Measurements from ENCODE around the gene ACSL4.
A peak's percentile ranks its signal among the peaks of the same experiment; 100 is the strongest.
"Not testable (repeated sequence)": the region's sequence is repeated elsewhere in the genome, so short reads cannot be mapped to it uniquely, and the experiment has no call there.

ACSL4 gene

DNA sequence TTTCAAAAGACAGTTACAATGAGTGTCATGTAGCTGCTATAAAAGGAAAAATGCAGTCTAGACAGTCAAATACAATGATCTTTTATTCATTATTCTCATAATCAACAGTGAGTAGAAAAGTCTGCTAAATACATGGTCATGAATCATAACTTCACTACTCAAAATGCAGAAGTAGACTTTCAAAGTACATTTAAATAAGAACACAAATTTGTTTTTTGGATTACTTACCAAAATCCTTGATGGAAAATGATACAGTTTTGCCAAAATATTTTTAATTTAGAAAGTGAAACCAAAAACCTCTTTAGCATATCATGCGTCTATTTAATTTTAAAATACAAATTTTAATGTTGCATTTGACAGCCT lies 4.9 kb downstream of the ACSL4 start:
- no peak for DNase-seq

DNA sequence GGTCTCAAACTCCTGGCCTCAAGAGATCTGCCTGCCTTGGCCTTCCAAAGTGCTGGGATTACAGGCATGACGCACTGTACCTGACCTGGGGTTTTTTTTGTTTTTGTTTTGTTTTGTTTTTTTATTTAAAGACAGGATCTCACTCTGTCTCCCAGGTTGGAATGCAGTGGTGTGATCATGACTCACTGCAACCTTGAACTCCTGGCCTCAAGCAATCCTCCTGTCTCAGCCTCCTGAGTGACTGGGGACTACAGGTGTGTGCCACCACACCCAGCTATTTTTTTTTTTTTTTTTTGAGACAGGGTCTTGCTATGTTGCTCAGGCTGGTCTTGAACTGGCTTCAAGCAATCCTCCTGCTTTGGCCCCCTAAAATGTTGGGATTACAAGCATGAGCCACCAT lies 8.1 kb downstream of the ACSL4 start:
- DNase-seq = not testable (repeated sequence)

DNA sequence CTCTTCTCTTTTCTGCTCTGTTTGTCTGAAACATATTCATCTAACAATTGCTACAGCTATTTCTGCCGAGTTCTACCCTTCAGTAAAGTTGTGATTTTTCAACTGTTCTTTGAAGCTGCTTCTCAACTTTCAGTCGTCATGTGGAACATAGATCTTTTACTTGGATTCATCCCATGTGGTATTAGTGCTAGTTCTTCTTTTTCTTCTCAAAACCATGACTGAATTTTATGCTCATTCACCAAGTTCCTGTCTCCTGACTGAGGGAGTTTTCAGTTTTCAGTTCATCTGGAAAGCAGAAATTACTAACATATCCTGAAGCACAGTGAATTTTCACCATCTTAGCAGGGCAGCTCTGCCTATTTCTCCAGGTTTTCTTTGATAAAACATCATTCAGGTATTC lies 12.1 kb downstream of the ACSL4 start:
- no peak for DNase-seq

DNA sequence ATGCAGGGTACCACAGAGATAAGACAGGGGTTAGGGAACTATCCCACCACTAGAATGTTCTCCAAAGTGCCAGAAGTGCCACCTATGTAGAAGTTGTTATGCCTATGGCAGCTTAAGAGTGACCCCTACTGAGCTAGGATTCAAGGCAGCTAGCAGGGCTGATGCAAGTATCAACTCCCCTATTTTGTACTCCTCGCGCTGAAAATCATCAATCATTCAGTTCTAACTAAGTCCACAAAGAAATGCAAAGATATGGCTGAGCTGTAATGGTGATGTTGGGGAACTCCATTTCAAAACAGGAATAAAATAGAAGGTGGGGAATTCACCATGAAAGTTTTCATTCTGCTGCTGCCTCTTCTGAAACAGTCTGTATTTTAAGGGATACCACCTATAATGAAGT lies 13.8 kb downstream of the ACSL4 start:
- DNase-seq = no peak

DNA sequence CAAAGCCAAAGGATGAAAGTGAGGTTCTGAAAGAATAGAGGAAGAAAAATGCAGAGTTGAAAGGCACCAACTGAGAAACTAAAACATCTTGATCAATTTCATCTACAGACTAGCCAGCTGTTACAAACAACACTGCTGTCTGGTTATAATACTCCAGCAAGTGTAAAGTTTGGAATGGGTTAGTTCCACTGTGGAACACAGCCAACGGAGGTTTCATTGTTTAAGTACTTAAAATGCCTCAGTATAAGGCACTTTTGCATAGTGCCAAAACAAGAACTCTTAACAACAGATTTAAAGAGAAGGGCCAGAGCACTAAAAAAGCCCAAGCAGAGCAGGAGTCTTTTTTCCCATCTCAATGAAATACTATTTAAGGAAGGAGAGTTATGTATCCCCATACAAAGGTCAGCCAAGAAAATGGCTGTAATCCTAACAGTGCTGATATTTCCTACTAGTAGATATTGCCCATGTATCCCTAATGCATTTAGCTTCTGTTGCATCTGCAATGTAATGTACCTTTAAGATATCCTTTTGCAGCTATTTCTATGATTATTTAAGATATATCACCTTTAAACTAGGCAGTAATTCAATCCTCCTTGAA lies 16.5 kb downstream of the ACSL4 start:
- no peak for DNase-seq

DNA sequence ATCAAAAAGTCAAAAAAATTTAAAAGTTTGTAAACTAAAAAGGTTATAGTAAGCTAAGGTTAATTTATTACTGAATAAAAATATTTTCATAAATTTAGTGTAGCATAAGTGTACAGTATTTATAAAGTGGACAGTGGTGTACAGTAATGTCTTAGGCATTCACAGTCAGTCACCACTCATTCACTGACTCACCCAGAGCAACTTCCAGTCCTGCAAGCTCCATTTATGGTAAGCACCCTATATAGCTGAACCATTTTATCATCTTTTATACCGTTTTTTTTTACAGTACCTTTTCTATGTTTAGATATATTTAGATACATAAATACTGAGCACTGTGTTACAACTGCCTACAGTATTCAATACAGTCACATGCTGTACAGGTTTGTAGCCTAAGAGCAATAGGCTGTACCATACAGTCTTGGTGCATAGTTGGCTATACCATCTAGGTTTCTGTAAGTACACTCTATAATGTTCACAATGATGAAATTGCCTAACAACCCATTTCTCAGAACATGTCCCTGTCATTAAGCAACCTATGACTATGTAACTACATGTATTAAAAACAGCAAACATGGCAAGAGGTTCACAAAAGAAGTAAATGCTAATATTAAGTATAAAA lies 18.6 kb downstream of the ACSL4 start:
- no peak for DNase-seq

DNA sequence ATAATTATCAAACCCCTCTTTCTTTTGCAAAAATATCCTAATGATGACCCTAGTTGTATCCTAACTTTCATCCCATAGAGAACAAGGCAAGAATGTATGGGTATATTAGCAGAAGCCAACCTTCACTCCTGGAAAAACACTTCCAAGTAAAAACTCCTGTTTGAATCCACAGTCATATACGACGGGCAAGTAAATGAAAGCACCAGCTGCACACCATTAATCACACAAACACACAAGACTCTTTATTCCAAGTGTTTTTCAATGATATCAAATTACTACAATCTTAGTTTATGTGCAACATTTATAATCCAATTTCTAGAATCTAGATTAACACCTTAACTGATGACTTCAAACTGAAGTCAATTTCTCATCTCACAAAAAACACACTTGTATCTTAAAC lies 22.9 kb downstream of the ACSL4 start:
- no peak for DNase-seq

DNA sequence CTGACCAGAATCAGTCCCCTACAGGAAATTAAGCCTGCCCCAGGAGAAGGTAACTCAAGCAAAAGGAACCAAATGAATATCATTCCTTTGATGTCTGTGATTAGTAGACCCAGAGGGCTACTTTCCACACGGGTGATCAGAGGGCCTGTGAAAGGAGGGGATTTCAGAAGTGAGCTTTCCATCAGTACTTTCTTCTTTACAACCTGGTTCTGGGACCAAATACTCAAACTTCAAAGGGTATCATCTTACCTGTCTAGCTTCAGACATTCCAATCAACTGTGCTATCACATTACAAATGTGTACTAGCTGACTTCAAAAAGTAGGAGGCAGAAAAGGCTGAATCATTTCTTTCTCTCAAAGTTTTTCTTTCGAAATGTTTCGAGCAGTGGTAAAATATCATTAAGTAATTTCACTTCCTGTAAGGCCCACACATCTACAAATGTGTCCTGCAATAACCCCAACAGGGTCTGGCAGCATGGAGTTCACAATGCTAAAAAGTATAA lies 23.9 kb downstream of the ACSL4 start:
- peak; percentile 50 for DNase-seq

DNA sequence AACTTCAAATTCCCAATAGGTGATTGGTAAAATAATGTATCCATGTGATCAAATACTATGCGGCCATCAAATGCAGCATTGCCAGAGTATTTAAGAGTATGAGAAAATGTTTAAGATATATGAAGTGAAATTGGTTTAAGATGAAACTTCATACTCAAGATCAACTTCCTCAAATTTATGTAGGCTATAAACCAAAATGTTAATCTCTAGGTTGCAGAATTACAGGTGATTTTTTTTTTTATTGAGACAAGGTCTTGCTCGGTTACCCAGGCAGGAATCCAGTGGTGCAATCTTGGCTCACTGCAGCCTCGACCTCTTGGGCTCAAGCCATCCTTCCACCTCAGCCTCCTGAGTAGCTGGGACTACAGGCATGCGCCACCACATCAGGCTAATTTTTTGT lies 25.3 kb downstream of the ACSL4 start:
- no peak for DNase-seq

DNA sequence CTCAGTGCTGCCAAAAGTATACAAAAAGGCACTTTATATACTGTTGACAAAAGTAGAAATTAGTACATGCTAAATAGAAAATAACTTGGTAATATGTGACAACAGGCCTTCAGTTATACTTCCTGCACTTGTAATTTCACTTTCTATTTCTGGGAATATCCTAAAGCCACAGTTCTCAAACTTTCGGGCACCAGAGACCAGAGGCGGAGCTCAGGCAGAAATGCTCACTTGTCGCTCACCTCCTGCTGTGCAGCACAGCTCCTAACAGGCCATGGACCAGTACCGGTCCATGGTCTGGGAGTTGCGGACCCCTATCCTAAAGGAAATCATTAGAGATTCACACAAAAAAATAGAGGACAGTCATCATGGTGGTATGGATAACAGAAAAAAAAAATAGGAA lies 25.7 kb downstream of the ACSL4 start:
- DNase-seq = no peak

DNA sequence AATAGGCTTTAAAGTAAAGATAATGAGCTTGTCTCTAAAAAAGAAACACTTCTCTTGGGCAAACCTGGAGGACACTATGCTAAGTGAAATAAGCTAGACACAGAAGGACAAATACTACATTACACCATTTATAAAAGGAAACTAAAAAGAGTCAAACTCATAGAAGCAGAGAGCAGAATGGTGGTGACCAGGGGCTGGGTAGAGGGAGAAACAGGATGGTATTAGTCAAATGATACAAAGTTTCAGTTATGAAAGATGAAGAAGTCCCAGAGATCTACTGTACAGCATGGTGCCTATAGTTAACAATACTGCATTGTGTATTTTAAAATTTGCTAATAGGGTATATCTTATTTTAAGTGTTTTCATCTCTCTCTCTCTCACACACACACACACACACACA lies 28.5 kb downstream of the ACSL4 start:
- DNase-seq = no peak

DNA sequence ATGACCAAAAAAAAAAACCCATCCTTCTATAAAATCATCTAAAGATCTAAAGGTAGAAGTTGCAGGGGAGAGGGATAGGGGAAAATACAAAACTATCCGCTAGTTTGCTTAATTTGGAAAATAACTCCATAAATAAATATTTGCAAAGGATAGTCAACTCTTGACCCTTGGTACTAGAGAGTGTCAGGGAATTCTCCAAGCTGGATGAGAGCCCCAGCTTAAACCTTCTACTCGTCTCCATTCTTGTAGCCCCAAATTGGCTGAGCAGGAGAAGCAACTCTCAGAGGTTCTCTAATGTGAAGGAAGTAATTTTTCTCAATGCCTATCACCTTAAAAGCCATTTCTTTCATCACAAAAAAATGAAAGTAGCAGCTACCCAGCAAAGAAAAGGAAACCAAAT lies 35.2 kb downstream of the ACSL4 start:
- no peak for DNase-seq

DNA sequence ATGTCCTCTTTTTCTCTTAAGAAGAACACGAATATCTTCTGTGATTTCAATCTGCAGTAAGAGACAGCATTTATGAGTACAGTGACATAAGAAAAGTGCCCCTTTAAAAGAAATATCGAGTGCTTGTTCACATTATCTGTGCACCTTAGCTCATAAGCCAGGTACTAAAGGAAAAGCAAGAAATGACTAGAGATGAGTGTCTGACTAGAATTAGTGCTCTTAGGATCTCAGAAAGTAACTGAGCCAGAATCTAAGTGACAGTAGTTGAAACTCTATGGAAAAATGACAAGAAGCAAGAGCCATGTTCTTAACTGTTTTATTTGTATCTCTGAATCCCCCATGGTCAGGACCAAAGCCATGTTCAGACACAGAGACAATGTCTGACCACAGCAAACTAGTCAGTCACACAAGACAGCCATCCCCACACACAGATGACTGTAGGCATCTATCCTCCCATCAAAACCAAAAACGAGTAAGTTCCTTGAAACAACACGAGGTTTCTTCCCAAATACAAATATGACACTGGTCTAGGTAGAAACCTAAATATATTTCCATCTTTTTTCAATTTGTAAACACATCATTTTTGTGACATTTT lies 36.8 kb downstream of the ACSL4 start:
- DNase-seq = no peak

DNA sequence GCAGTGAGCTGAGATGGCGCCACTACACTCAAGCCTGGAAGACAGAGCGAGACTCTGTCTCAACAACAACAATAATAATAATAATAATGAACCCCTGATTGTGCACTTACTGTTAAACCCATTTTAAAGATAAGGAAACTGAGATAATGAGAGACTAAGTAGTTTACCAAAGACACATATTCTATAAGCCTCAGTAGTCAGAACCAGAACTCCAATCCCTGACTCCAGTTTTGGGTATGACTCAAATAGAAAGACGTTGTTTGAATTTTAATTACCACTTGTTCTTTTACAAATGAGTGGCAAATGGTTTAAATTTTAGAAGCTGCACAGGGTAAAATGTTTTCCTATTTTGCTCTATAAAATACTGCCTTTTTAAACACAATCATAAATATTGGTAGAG lies 37.4 kb downstream of the ACSL4 start:
- DNase-seq = no peak

DNA sequence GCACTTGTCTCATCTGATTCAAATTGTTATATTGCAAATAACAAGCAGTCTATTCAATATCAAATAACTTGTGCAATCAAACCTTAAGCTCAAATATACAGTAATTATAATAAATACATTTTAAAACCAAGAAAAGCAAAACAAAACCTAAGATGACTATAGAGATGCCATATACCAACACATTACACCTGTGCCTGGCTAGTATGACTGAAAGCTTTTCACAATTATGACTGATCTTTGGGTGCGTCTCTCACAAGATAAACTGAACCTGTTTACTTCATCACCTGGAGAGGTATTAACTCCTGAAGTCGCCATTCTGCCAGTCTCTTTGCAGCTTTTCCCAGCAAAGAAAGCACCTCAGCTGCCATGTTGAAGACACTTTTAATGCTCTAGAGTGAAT lies 41.3 kb downstream of the ACSL4 start:
- no peak for DNase-seq

DNA sequence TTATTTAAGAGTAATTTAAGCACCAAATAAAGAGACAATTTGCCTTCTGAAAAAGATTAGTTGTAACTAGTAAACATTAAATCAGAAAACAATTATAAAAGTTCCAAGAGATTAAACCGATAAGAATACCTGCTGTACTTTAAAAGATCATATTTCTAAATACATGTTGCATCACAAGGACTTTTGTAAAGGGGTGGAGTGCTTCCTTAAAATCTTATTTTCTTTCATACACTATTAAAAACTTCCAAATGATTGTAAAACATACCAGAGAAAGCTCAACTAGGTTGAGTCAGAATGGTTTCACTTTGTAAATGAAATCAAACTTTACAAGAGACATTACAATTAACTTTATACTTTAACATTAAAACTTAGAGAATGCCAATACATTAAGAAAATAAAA lies 41.8 kb downstream of the ACSL4 start:
- no peak for DNase-seq

DNA sequence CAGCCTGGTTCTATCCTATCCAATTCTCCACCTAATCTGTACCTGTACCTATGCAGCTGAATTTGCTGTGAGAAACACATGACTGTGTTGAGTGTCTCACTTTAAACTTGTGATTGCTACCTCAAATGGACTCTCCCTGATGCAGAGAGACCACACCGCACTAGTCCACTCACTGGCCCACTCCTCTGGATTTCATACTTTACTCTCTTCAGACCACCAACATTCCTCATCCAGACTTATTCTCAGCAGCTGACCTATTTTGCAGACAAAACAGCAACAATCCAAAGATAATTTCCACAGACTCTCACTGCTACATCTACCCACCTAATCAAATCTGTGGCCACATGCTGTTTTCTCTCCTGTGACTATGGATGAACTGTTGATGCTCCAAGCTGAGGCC lies 45.2 kb downstream of the ACSL4 start:
- DNase-seq = no peak

DNA sequence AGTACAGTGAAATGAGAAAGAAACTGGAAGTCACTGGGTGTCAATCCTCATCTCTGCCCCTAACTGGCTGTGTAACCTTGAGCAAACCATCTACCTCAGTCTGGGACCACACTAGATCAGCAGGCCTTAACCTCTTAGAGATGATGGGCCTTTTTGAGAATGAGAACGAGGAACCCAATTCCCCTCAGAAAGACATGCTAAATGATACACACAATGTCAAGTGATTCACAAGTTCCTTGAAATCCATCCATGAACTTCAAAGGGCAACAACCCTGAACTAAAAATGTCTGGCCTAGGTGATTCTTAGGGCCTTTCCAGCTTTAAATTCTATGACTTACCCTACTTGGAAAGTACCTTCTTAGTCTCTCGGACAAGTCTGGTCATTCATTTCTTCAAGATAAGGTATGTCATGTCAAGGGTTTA lies 47.4 kb downstream of the ACSL4 start:
- no peak for DNase-seq

DNA sequence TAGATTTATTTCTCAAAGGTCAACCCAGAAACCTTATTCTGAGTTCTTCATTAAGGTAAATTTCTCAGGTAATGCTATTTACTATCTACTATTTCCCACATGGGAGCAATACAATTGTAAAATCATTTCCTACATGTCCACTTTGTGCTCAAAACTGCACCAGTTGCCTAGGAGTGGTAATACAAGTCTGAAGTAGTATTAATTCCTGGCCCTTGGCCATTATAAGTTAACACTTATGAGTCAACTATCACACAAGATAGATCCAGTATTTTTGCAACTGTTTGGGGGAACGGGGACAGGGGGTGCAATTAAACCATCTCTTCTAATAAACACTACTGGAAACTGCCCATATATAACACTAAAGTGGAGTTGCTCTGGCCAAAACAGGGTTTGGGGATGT lies 48.9 kb downstream of the ACSL4 start:
- no peak for DNase-seq

DNA sequence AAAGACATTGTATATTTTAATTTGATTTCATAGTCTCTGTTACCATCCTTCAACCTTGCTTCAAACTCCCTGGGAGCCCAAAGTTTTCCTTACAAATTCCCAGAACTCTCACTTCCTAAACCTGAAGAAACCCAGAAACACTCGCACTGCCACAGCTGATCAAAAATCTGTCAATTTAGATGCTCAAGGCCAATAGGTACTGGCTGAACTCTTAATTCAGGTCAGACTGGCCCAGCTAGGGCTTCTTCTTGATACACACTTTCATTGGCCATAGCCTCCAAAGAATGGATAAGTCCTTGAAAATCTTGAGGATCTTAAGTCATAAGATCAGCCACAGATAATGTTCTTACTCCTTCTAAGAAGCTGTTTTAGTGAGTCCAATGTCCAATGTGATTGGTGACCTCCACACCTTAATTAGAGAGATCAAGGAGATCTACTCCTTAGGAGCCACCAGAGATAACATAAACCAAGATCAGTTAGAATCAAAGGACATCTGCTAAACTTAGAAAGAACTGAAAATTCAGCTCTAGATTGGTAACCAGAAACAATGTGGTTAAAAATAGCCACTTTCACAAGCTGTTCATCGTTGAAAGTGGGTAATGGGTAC lies 51.5 kb downstream of the ACSL4 start:
- DNase-seq = no peak

DNA sequence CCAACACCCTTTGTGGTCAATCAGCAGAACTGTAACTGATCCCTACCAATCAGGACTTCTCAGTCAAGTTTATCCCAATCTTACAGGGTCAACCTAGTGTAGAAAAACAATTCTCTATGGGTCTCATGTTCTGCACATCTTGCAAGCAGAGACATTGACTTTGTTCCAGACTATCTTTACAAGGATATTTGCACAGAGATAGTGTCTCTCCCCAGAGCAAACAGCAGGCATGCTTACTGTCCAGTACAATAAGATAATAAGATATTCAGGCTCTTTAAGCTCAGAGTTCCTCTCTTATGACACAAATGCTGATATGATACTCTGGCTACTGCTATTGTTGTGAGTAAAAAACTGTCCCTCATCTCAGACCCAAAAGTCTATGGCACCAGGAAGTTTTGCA lies 53.2 kb downstream of the ACSL4 start:
- no peak for DNase-seq

DNA sequence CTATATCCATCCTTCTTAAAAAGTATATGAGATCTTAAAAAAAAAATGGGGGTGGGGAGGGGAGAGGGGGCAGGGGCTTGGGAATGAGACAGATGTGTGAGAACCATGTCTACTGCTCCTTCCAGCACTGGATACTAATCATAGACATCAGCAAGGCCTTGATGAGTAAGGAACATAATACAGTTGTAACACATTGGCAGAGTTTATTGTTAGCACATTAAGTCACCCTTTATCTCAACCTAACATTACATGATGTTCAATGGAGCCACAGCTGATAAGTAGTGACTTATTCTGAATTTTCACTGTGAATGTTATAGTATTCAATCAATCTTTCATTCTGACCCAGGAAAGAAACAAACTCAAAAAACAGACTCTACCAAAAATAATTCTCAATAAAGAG lies 60.8 kb downstream of the ACSL4 start:
- peak; percentile 83 for DNase-seq

DNA sequence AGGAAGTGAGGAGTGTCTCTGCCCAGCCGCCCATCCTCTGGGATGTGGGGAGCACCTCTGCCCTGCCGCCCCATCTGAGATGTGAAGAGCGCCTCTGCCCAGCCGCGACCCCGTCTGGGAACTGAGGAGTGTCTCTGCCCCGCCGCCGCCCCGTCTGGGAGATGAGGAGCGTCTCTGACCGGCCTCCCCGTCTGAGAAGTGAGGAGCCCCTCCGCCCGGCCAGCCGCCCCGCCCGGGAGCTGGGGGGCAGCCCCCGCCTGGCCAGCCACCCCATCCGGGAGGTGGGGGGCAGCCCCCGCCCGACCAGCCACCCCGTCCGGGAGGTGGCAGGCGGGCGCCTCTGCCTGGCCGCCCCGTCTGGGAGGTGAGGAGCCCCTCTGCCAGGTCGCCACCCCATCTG lies 61.9 kb downstream of the ACSL4 start:
- not testable (repeated sequence) for DNase-seq

DNA sequence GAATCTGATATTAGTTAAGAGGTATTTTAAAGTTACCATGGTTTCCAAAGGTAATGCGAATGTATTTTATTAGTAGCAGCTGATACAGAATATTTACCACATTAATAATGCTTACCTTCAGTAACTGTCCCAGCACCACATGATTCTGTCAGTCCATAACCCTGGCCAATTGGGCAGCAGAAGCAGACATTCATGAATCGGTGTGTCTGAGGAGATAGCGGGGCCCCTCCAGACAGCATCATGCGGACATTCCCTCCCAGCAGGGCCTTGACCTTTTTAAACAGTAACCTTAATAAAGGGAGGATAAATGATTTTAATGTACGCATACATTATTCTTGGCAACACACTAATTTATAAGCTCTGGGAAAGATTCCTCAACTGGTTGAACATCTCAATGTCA lies 65.1 kb downstream of the ACSL4 start:
- DNase-seq = no peak
